RWPE2 (cell line): ENCODE measurements around the gene DENND1A.

Experiments
- ATAC-seq: fragments of 200-7000 bp; cut with Tn5 transposase; 3 replicates; pipeline ENCODE4 v1.9.1; 2021; ENCODE audit warnings: low read depth
- DNase-seq: peaks from one replicate; pipeline ENCODE4 v3.0.0-alpha.2; 2020; ENCODE audit warnings: low spot score
- H3K27ac ChIP-seq: fragments of 450-650 bp; 2 replicates; pipeline ENCODE4 v1.5.1; 2017; ENCODE audit warnings: mild to moderate bottlenecking; ENCODE audit not compliant: poor library complexity, severe bottlenecking
- H3K27me3 ChIP-seq: fragments of 250-450 bp; sonication (Bioruptor Pico); 2 replicates; pipeline ENCODE4 v1.5.1; 2021; ENCODE audit warnings: mild to moderate bottlenecking, moderate library complexity; ENCODE audit not compliant: insufficient read depth, poor library complexity, severe bottlenecking
- H3K36me3 ChIP-seq: fragments of 250-450 bp; sonication (Bioruptor Pico); 2 replicates; pipeline ENCODE4 v1.5.1; 2020; ENCODE audit warnings: low read depth, mild to moderate bottlenecking, moderate library complexity
- H3K4me1 ChIP-seq: fragments of 250-450 bp; sonication (Bioruptor Pico); 2 replicates; pipeline ENCODE4 v1.5.1; 2021; ENCODE audit warnings: mild to moderate bottlenecking, moderate library complexity; ENCODE audit not compliant: insufficient read depth, poor library complexity, severe bottlenecking
- H3K4me3 ChIP-seq: fragments of 250-450 bp; sonication (Bioruptor Pico); 2 replicates; pipeline ENCODE4 v1.5.1; 2021; ENCODE audit warnings: mild to moderate bottlenecking, moderate library complexity; ENCODE audit not compliant: severe bottlenecking
- H3K9me3 ChIP-seq: fragments of 250-450 bp; sonication (Bioruptor Pico); 2 replicates; pipeline ENCODE4 v1.5.1; 2021; ENCODE audit warnings: mild to moderate bottlenecking, moderate library complexity; ENCODE audit not compliant: severe bottlenecking
- CTCF ChIP-seq: fragments of 450-650 bp; IDR thresholded peaks from one replicate; pipeline ENCODE4 v1.5.1; 2017; ENCODE audit warnings: mild to moderate bottlenecking, moderate library complexity; ENCODE audit not compliant: poor library complexity, severe bottlenecking

The DENND1A gene

GRCh38 chr9:123530244-123530643 lies 399.7 kb downstream of the DENND1A start:
- no peak overlapping the region for H3K27ac ChIP-seq
- no peak for TF ChIP-seq CTCF
- peaks cover 4% of the 10 kb centered on the region; the same call in 1 of the 2 replicates for H3K36me3 ChIP-seq
- ATAC-seq (no peak), DNase-seq (no peak)
- H3K9me3 ChIP-seq: peaks cover 6% of the 10 kb centered on the region
- H3K27me3 ChIP-seq: no peaks in the 10 kb centered on the region
- no peaks in the 10 kb centered on the region for H3K4me1 ChIP-seq
- no peak overlapping the region for H3K4me3 ChIP-seq

- no peak for TF ChIP-seq CTCF
Measured at GRCh38 chr9:123528501-123528900, 401.4 kb downstream of the DENND1A start.

GRCh38 chr9:123527981-123528380 lies 401.9 kb downstream of the DENND1A start:
- DNase-seq: no peak
- Histone ChIP-seq H3K27ac (no peak overlapping the region), H3K9me3 (peaks cover 6% of the 10 kb centered on the region), H3K27me3 (no peaks in the 10 kb centered on the region), H3K4me3 (no peak overlapping the region), H3K36me3 (peaks cover 4% of the 10 kb centered on the region; the same call in 1 of the 2 replicates), H3K4me1 (no peaks in the 10 kb centered on the region)
- ATAC-seq: no peak
- TF ChIP-seq CTCF: no peak

More at GRCh38 chr9:123528501-123528900, 401.4 kb downstream of the DENND1A start:
- H3K4me1 ChIP-seq: no peaks in the 10 kb centered on the region
- H3K9me3 ChIP-seq: peaks cover 6% of the 10 kb centered on the region
- ATAC-seq (no peak), DNase-seq (no peak)
- H3K27ac ChIP-seq: no peak overlapping the region
- H3K4me3 ChIP-seq: no peak overlapping the region
- H3K27me3 ChIP-seq: no peaks in the 10 kb centered on the region
- peaks cover 4% of the 10 kb centered on the region; the same call in 1 of the 2 replicates for H3K36me3 ChIP-seq

GRCh38 chr9:123525957-123526356 lies 404.0 kb downstream of the DENND1A start:
- Histone ChIP-seq H3K27ac (no peak overlapping the region), H3K4me1 (no peaks in the 10 kb centered on the region), H3K9me3 (peaks cover 6% of the 10 kb centered on the region), H3K27me3 (no peaks in the 10 kb centered on the region), H3K36me3 (peaks cover 4% of the 10 kb centered on the region; the same call in 1 of the 2 replicates), H3K4me3 (no peak overlapping the region)
- TF ChIP-seq CTCF: no peak
- DNase-seq (no peak), ATAC-seq (no peak)

GRCh38 chr9:123525424-123525823 lies 404.5 kb downstream of the DENND1A start:
- Histone ChIP-seq H3K4me3 (no peak overlapping the region), H3K36me3 (peaks cover 2% of the 10 kb centered on the region; the same call in 1 of the 2 replicates), H3K4me1 (no peaks in the 10 kb centered on the region), H3K27ac (no peak overlapping the region), H3K9me3 (peaks cover 6% of the 10 kb centered on the region), H3K27me3 (no peaks in the 10 kb centered on the region)
- no peak for TF ChIP-seq CTCF
- no peak for DNase-seq
- no peak for ATAC-seq
